Bone marrow (tissue), 2 donors: ENCODE measurements around the gene RHBDL3.
"Not testable (repeated sequence)": the region's sequence is repeated elsewhere in the genome, so short reads cannot be mapped to it uniquely, and the experiment has no call there.

ENCODE experiments used
- DNase-seq, 2 donors: peaks; one replicate each; lab custom pipeline; 2025; lab: John Stamatoyannopoulos, UW

The RHBDL3 gene, protein sequence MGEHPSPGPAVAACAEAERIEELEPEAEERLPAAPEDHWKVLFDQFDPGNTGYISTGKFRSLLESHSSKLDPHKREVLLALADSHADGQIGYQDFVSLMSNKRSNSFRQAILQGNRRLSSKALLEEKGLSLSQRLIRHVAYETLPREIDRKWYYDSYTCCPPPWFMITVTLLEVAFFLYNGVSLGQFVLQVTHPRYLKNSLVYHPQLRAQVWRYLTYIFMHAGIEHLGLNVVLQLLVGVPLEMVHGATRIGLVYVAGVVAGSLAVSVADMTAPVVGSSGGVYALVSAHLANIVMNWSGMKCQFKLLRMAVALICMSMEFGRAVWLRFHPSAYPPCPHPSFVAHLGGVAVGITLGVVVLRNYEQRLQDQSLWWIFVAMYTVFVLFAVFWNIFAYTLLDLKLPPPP

GRCh38 chr17:32265192-32265923, at the start of gene RHBDL3:
Gene RHBDL3, plus strand, starts transcription at chr17:32265832. Its CDS starts 358 bp downstream, at chr17:32266190.
- no peak for DNase-seq

DNA sequence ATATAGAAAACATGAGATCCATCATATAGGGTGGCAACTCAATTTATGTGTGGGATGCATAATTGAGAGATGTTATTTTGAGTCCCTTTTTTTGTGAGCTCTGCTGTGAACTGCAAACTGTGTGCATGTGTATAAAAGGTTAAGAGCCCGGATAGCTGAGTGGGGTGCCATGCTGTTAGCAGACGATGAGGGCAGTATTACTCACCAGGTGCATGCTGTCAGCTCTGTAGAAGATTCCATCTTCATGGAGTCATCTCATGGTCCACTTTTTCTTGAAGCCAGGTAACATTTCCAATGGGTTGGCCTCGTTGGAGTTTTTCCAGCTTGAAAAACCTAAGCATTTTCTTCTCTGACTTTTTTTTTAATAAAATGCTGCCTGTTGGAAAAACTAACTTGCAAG, 43.0 kb upstream of the RHBDL3 start:
- no peak for DNase-seq

DNA sequence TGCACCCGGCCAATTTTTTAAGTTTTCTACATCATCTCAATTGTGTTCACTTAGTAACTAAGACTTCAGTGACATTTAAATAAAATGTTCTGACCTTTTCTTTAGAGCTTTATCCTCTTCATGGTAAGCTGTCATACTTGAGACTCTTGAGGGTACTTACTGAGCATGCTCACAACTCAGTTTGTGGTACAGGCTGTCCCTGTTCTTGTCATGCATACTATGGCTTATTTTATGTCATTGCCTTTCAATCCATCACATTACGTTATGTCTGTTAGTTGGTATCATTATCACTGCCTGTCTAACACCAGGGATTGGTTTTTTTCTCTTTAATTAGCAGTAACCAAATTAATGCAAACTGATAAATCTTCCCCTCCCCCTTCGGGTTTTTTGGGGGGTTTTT, 41.9 kb upstream of the RHBDL3 start:
- DNase-seq, result no peak

- DNase-seq, result no peak
Observed at GRCh38 chr17:32226886-32227285, 38.7 kb upstream of the RHBDL3 start.

- no peak for DNase-seq
Observed at GRCh38 chr17:32227910-32228309, 37.7 kb upstream of the RHBDL3 start.

GRCh38 chr17:32235588-32235987, 30.0 kb upstream of the RHBDL3 start:
- no peak for DNase-seq

GRCh38 chr17:32239456-32239855, 26.2 kb upstream of the RHBDL3 start:
- DNase-seq, result no peak

GRCh38 chr17:32240750-32241149, 24.9 kb upstream of the RHBDL3 start:
- no peak for DNase-seq

DNA sequence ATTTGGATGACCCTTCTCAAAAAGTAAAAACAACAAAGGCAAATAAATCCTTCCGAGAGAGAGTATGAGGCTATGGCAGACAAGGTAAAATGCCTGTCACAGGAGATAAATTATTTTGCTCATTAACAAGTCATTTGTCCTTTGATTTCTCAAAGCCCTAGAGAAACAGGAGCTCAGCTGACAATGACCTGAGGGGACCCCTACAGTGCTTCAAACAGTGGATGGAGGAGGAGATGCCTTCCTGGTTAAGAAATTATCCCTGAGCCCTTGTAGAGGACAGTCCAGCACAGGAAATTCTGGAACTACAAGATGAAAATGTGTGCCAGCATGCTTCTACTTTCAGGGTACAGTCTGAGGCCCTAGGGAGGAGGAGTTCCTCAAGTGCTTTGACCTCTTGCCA, 24.0 kb upstream of the RHBDL3 start:
- DNase-seq, result no peak

DNA sequence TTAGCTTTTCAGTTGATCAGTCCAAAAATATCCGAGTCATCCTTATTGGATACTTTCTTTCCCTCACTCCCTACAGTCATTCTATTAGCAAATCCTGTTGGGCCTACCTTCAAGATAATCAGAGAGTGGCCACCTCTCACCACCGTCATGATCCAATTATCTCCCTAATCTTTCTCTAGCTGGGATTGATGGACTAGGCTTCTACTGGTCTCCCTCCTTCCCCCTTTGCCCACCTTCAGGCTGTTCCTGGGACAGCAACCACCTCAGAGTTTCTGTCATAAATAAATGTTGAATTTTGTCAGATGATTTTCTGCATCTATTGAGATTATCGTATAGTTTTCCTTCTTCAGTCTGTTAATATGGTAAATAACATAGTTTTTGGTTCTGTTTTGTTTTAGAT, 16.2 kb upstream of the RHBDL3 start:
- no peak for DNase-seq

GRCh38 chr17:32253117-32253611, 12.5 kb upstream of the RHBDL3 start:
- peak; percentile 32 to 63 for DNase-seq

DNA sequence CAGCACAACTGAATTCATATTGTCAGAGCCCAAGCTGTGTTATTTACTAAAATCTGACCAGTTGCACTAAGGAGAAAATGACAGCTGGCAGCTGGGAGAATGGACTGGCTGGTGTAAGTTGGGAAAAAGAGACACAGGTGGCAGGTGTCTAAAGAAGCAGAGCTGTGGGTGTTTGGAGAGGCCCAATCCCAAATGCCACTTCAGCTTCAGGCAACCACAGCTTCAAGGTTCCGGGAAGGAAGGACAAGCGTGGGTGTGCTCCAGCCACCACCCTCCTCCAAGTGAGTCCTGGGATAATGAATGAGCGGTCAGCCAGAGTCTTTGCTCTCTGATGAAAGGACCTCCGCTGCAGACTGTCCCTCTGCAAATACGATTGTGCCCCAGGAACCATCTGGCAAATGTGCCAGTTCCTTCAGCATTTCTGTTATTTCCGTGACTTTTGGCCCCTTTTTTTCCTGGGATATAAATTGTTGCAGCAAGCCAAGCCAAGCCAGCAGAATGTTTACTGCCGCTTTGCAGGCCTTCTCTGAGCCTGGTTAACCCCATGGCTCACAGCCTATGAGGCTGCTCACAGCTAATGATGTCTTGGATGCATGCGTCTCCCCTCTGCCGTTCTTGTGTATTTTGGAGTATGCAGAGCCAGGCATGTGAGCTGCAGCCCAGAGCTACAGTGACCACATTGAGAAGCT, 9.5 kb upstream of the RHBDL3 start:
- DNase-seq, result no peak

GRCh38 chr17:32256701-32257019, 9.0 kb upstream of the RHBDL3 start:
- DNase-seq, result no peak

GRCh38 chr17:32258383-32259140, 7.1 kb upstream of the RHBDL3 start:
- peak in 1 of 2 donors; percentile 46 for DNase-seq

DNA sequence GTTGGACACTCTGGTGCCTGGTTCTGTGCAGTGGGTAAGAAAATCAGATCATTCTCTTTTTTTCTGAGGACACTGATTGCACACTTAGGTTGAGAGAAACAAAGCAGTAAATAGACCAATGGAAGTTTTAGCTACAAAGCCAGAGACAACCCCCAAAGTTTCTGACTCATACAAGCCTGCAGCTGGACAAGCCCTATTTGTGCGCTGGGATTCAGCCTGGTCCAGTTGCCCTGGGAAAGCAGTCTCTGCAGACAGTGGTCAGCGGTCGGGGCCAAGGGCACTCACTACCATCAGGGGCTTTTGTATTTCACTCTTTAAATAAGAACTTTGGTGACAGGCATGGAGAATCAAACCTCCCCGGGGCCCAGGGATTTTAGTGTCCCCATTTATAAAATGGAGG, 6.0 kb upstream of the RHBDL3 start:
- no peak for DNase-seq

GRCh38 chr17:32261417-32261736, 4.3 kb upstream of the RHBDL3 start:
- no peak for DNase-seq

GRCh38 chr17:32261936-32262510, 3.6 kb upstream of the RHBDL3 start:
- no peak for DNase-seq

- not testable (repeated sequence) for DNase-seq
Observed at GRCh38 chr17:32263515-32263914, 2.1 kb upstream of the RHBDL3 start.

DNA sequence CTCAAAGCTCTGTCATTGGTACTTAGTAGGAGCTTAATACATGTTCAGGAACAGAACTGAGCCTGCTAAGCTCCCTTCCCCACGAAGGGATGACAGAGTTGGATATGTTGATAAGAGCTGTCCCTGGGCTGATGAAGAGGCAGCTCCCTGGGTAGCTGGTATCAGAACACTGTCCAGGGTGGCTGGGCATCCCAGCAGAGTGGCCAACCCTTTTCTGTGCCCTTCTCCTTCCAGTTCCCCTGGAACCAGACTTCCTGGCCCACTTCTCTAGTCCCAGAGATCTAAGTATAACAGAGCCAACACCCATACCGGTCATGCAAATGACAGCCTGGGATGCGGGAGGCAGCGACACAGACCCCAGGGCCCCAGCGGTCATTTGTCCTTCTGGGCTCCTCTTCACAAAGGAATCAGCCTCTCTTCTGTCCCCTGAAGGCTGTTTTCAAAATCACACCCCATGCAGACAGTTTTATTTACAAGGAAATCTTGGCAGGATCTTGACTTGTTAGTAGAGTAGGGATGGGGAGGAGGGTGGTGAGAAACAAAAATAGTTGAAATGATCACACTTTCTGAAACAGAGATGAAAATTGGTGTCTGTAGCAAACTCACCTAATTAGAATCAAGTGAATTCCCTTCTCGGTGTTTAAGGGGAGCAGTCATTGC, 1.4 kb upstream of the RHBDL3 start:
- DNase-seq, result no peak

GRCh38 chr17:32264823-32265191, 825 bp upstream of the RHBDL3 start:
- DNase-seq, result no peak

GRCh38 chr17:32266051-32266388, 388 bp downstream of the RHBDL3 start:
- DNase-seq, result no peak
